Osteoblast (primary cell): Measurements from ENCODE around the gene KRTAP13-1. TPM values are rescaled to one million over a fixed set of nuclear protein-coding genes. Genes with fewer than 3 reads are reported as not detected.

Source experiments
- DNase-seq: peaks from one replicate; pipeline ENCODE4 v3.0.0; 2011; ENCODE audit warnings: low spot score, mixed read lengths; ENCODE audit not compliant: insufficient read length; ENCODE audit errors: missing footprints
- H2AFZ ChIP-seq: 2 replicates; pipeline ENCODE4 v1.6.0; 2011; ENCODE audit warnings: mild to moderate bottlenecking, low read length
- H3K27ac ChIP-seq: 2 replicates; pipeline ENCODE4 v1.5.1; 2011; ENCODE audit warnings: mild to moderate bottlenecking, low read depth, low read length, moderate library complexity
- H3K27me3 ChIP-seq: 2 replicates; pipeline ENCODE4 v1.6.0; 2012; ENCODE audit warnings: mild to moderate bottlenecking, control low read depth, inconsistent platforms, low read length, moderate library complexity; ENCODE audit not compliant: insufficient read depth
- H3K36me3 ChIP-seq: 2 replicates; pipeline ENCODE4 v1.5.1; 2011; ENCODE audit warnings: mild to moderate bottlenecking, low read length, control low read depth, moderate library complexity; ENCODE audit not compliant: insufficient read depth
- H3K4me1 ChIP-seq: 2 replicates; pipeline ENCODE4 v1.5.1; 2011; ENCODE audit warnings: mild to moderate bottlenecking, low read length, control low read depth, moderate library complexity; ENCODE audit not compliant: insufficient read depth
- H3K4me2 ChIP-seq: 2 replicates; pipeline ENCODE4 v1.6.0; 2011; ENCODE audit warnings: mild to moderate bottlenecking, low read length; ENCODE audit not compliant: insufficient read depth
- H3K4me3 ChIP-seq: fragments of 200-600 bp; sonication (generic); 3 replicates; pipeline ENCODE4 v1.5.1; 2012; ENCODE audit warnings: mild to moderate bottlenecking, low read length, inconsistent platforms; ENCODE audit not compliant: insufficient read depth
- H3K79me2 ChIP-seq: 2 replicates; pipeline ENCODE4 v1.6.0; 2012; ENCODE audit warnings: mild to moderate bottlenecking, low read length, control low read depth, inconsistent platforms; ENCODE audit not compliant: insufficient read depth
- H3K9me3 ChIP-seq: 2 replicates; pipeline ENCODE4 v1.5.1; 2011; ENCODE audit warnings: low read depth, low read length, control low read depth
- H4K20me1 ChIP-seq: 2 replicates; pipeline ENCODE4 v1.6.0; 2012; ENCODE audit warnings: mild to moderate bottlenecking, low read length, control low read depth; ENCODE audit not compliant: insufficient read depth
- CTCF ChIP-seq: IDR thresholded peaks from 2 replicates; pipeline ENCODE4 v1.5.1; 2011; ENCODE audit warnings: mild to moderate bottlenecking, low read depth, low read length, moderate library complexity; ENCODE audit errors: extremely low read depth
- total RNA-seq: library from RNA; depleted of rRNA; stranded (reverse); fragments of >200 nt; gene quantifications from 2 replicates; pipeline ENCODE4 v1.2.3, GENCODE V29; 2012

The KRTAP13-1 gene
- total RNA-seq, 1 donor: not detected

- Histone ChIP-seq H3K4me2 (no peak overlapping the region), H3K4me1 (no peaks in the 10 kb centered on the region), H3K36me3 (no peaks in the 10 kb centered on the region), H3K9me3 (no peaks in the 10 kb centered on the region), H4K20me1 (no peaks in the 10 kb centered on the region), H3K79me2 (no peaks in the 10 kb centered on the region), H3K27ac (no peak overlapping the region), H3K4me3 (no peak overlapping the region), H3K27me3 (no peaks in the 10 kb centered on the region), H2AFZ (no peak overlapping the region)
- DNase-seq: no peak
- no peak for TF ChIP-seq CTCF
Observed at GRCh38 chr21:30426731-30427130, 30.9 kb downstream of the KRTAP13-1 start.

- Histone ChIP-seq H2AFZ (no peak within 1 kb of the TSS), H4K20me1 (no peaks in the 10 kb centered on the region), H3K4me2 (no peak within 1 kb of the TSS), H3K36me3 (no peaks in the 10 kb centered on the region), H3K4me1 (no peaks in the 10 kb centered on the region), H3K27ac (no peak within 1 kb of the TSS), H3K9me3 (no peaks in the 10 kb centered on the region), H3K79me2 (no peaks in the 10 kb centered on the region), H3K4me3 (no peak within 1 kb of the TSS), H3K27me3 (no peaks in the 10 kb centered on the region)
- no peak for DNase-seq
- TF ChIP-seq CTCF: no peak
Observed at GRCh38 chr21:30430170-30430655, 34.4 kb downstream of the KRTAP13-1 start, which contains the start of gene KRTAP13-4. TSS of gene KRTAP13-4 (plus strand) at chr21:30430220. CDS start at chr21:30430276, 56 bp downstream.

GRCh38 chr21:30434033-30434631 lies 38.3 kb downstream of the KRTAP13-1 start:
- peak; percentile 43 for TF ChIP-seq CTCF
- Histone ChIP-seq H3K4me2 (no peak overlapping the region), H3K27ac (no peak overlapping the region), H3K4me1 (no peaks in the 10 kb centered on the region), H4K20me1 (no peaks in the 10 kb centered on the region), H3K79me2 (no peaks in the 10 kb centered on the region), H2AFZ (no peak overlapping the region), H3K9me3 (no peaks in the 10 kb centered on the region), H3K4me3 (no peak overlapping the region), H3K36me3 (no peaks in the 10 kb centered on the region), H3K27me3 (no peaks in the 10 kb centered on the region)
- DNase-seq: peak; percentile 14

- H3K27ac ChIP-seq: no peak overlapping the region
- no peaks in the 10 kb centered on the region for H3K9me3 ChIP-seq
- DNase-seq: no peak
- H4K20me1 ChIP-seq: no peaks in the 10 kb centered on the region
- no peaks in the 10 kb centered on the region for H3K4me1 ChIP-seq
- H3K79me2 ChIP-seq: no peaks in the 10 kb centered on the region
- TF ChIP-seq CTCF: no peak
- no peaks in the 10 kb centered on the region for H3K36me3 ChIP-seq
- H3K4me3 ChIP-seq: no peak overlapping the region
- no peaks in the 10 kb centered on the region for H3K27me3 ChIP-seq
- H2AFZ ChIP-seq: no peak overlapping the region
- H3K4me2 ChIP-seq: no peak overlapping the region
Observed at GRCh38 chr21:30437010-30437565, 41.3 kb downstream of the KRTAP13-1 start.
